ENCODE measurements around the gene MSH6. TPM values are rescaled to one million over a fixed set of nuclear protein-coding genes. Genes with fewer than 3 reads are reported as not detected.

MSH6 gene
- total RNA-seq, 1 experiment from 2014 or later: 275 TPM

- DNase-seq (ENCODE audit: low spot score) (no peak), ATAC-seq (no peak)
- H3K27me3 Mint-ChIP-seq (ENCODE audit: low read depth): no peaks in the 10 kb centered on the region
- no peak overlapping the region for H3K4me3 Mint-ChIP-seq
- ChIA-PET CTCF (interaction anchor here (0.6 to 0.7 kb wide), 2 partner anchors 20 to 27 kb away, joined by 3 to 4 read pairs; no protein-coding TSS in a partner anchor), POLR2A (no interaction called here)
- H3K36me3 Mint-ChIP-seq: peaks cover 4% of the 10 kb centered on the region
- H3K27ac Mint-ChIP-seq: no peak overlapping the region; the same call in 1 of the 2 replicates
- peaks cover 3% of the 10 kb centered on the region for H3K9me3 Mint-ChIP-seq
- no peak for TF ChIP-seq FOXP4 (CRISPR knock-in tag; IDR thresholded peaks at IDR 0.05)
- no peak for TF ChIP-seq ELF4 (CRISPR knock-in tag; IDR thresholded peaks at IDR 0.05; ENCODE audit: low read depth)
- no peak for TF ChIP-seq EMX1 (CRISPR knock-in tag; IDR thresholded peaks at IDR 0.05)
- no peak for TF ChIP-seq E2F1 (CRISPR knock-in tag; IDR thresholded peaks at IDR 0.05)
- no peak for TF ChIP-seq CREB1 (CRISPR knock-in tag; IDR thresholded peaks at IDR 0.05)
- TF ChIP-seq NFYB (CRISPR knock-in tag; conservative IDR thresholded peaks at IDR 0.05; ENCODE audit: low read depth): no peak
- TF ChIP-seq PRRX2 (CRISPR knock-in tag; IDR thresholded peaks at IDR 0.05): no peak
- TF ChIP-seq RORB (CRISPR knock-in tag; IDR thresholded peaks at IDR 0.05): no peak
- no peak for TF ChIP-seq ZNF263 (CRISPR knock-in tag; IDR thresholded peaks at IDR 0.05; ENCODE audit: low read depth)
- no peak for TF ChIP-seq ETV6 (CRISPR knock-in tag; IDR thresholded peaks at IDR 0.05)
- TF ChIP-seq GRHL2 (CRISPR knock-in tag; IDR thresholded peaks at IDR 0.05; ENCODE audit: insufficient replicate concordance, severe bottlenecking): no peak
- TF ChIP-seq CREM (CRISPR knock-in tag; IDR thresholded peaks at IDR 0.05): no peak
- no peak for TF ChIP-seq JAZF1 (CRISPR knock-in tag; IDR thresholded peaks at IDR 0.05)
- no peak for TF ChIP-seq USF2 (CRISPR knock-in tag; IDR thresholded peaks at IDR 0.05)
- TF ChIP-seq ZNF425 (CRISPR knock-in tag; conservative IDR thresholded peaks at IDR 0.05): no peak
- TF ChIP-seq PREB (CRISPR knock-in tag; IDR thresholded peaks at IDR 0.05; ENCODE audit: borderline replicate concordance): no peak
- TF ChIP-seq MXD4 (CRISPR knock-in tag; IDR thresholded peaks at IDR 0.05; ENCODE audit: borderline replicate concordance): no peak
- TF ChIP-seq ERG (CRISPR knock-in tag; IDR thresholded peaks at IDR 0.05): no peak
- H3K4me1 Mint-ChIP-seq: peaks cover 39% of the 10 kb centered on the region
Observed at GRCh38 chr2:47741101-47741500, 41.8 kb upstream of the MSH6 start.
